Measurements from ENCODE around the gene TP53TG5.
A peak's percentile ranks its signal among the peaks of the same experiment; 100 is the strongest.

The TP53TG5 gene

DNA sequence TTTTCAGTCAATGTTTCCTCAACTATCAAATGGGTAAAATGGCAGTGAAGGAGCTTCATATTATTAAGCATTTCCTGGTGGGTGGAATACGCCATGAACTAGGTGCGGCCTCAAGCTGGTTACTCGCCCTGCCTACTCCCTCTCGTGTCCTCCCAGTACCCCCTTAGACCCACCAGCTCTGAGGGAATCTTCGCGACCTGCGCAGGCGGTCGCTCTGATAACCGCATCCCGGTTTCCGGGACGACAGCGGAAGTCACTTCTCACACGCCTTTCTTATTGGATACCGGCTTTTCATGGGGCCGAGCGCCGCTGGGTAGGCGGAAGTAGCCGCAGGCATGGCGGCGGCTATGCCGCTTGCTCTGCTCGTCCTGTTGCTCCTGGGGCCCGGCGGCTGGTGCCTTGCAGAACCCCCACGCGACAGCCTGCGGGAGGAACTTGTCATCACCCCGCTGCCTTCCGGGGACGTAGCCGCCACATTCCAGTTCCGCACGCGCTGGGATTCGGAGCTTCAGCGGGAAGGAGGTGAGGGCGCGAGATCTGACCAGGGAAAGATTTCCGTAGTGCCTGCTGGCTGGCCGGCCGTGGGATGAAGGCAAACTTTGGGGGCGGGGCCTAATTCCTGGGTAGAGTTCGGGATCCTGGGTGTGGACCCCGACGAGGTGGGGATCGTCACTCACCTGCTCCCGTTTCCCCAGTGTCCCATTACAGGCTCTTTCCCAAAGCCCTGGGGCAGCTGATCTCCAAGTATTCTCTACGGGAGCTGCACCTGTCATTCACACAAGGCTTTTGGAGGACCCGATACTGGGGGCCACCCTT is 37.9 kb upstream of the TP53TG5 start, which contains the start of gene PIGT (continued):
- TF ChIP-seq ZNF548 (tag by site-specific recombination; IDR thresholded peaks at IDR 0.05): no peak
- TF ChIP-seq ZNF146 (tag by site-specific recombination; IDR thresholded peaks at IDR 0.05): no peak
- TF ChIP-seq ZEB2 (tag by site-specific recombination; IDR thresholded peaks at IDR 0.05): peak; percentile 41; the same call in 1 of the 2 replicates
- peak; percentile 81 for TF ChIP-seq KLF16 (tag by site-specific recombination; IDR thresholded peaks at IDR 0.05)
- peak; percentile 99 for TF ChIP-seq HOXD13 (CRISPR knock-in tag; IDR thresholded peaks at IDR 0.05; ENCODE audit: borderline replicate concordance)
- peak; percentile 93 for TF ChIP-seq SP2 (tag by site-specific recombination; IDR thresholded peaks at IDR 0.05)
- 0 out of 2 replicates have a peak, but pooled peaks have one; percentile 31 for TF ChIP-seq GLIS1 (tag by site-specific recombination; IDR thresholded peaks at IDR 0.05)
- peak; percentile 66 for TF ChIP-seq ZXDB (tag by site-specific recombination; IDR thresholded peaks at IDR 0.05)
- TF ChIP-seq, protein P1, sequence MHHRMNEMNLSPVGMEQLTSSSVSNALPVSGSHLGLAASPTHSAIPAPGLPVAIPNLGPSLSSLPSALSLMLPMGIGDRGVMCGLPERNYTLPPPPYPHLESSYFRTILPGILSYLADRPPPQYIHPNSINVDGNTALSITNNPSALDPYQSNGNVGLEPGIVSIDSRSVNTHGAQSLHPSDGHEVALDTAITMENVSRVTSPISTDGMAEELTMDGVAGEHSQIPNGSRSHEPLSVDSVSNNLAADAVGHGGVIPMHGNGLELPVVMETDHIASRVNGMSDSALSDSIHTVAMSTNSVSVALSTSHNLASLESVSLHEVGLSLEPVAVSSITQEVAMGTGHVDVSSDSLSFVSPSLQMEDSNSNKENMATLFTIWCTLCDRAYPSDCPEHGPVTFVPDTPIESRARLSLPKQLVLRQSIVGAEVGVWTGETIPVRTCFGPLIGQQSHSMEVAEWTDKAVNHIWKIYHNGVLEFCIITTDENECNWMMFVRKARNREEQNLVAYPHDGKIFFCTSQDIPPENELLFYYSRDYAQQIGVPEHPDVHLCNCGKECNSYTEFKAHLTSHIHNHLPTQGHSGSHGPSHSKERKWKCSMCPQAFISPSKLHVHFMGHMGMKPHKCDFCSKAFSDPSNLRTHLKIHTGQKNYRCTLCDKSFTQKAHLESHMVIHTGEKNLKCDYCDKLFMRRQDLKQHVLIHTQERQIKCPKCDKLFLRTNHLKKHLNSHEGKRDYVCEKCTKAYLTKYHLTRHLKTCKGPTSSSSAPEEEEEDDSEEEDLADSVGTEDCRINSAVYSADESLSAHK (tag by site-specific recombination; IDR thresholded peaks at IDR 0.05): no peak
- TF ChIP-seq ZNF335 (tag by site-specific recombination; conservative IDR thresholded peaks at IDR 0.05): peak; percentile 92
- peak; percentile 96 for TF ChIP-seq YY2 (tag by site-specific recombination; IDR thresholded peaks at IDR 0.05)
- TF ChIP-seq, protein P2, sequence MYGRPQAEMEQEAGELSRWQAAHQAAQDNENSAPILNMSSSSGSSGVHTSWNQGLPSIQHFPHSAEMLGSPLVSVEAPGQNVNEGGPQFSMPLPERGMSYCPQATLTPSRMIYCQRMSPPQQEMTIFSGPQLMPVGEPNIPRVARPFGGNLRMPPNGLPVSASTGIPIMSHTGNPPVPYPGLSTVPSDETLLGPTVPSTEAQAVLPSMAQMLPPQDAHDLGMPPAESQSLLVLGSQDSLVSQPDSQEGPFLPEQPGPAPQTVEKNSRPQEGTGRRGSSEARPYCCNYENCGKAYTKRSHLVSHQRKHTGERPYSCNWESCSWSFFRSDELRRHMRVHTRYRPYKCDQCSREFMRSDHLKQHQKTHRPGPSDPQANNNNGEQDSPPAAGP (tag by site-specific recombination; IDR thresholded peaks at IDR 0.05): no peak
- TF ChIP-seq ZNF23 (tag by site-specific recombination; IDR thresholded peaks at IDR 0.05; ENCODE audit: borderline replicate concordance): no peak
- peak; percentile 28; the same call in 1 of the 2 replicates for TF ChIP-seq ZBTB21 (tag by site-specific recombination; IDR thresholded peaks at IDR 0.05)
- TF ChIP-seq ZNF561 (tag by site-specific recombination; IDR thresholded peaks at IDR 0.05; ENCODE audit: borderline replicate concordance): no peak; the same call in 1 of the 2 replicates
- no peak for TF ChIP-seq ZFP69B (tag by site-specific recombination; IDR thresholded peaks at IDR 0.05)
- TF ChIP-seq ZNF266 (tag by site-specific recombination; IDR thresholded peaks at IDR 0.05; ENCODE audit: low read depth): no peak
- TF ChIP-seq ZNF211 (tag by site-specific recombination; IDR thresholded peaks at IDR 0.05; ENCODE audit: low read depth): no peak
- TF ChIP-seq ZNF558 (tag by site-specific recombination; IDR thresholded peaks at IDR 0.05): no peak
- no peak for TF ChIP-seq ZBTB10 (tag by site-specific recombination; IDR thresholded peaks at IDR 0.05)
- peak; percentile 74 for TF ChIP-seq SP3 (tag by site-specific recombination; IDR thresholded peaks at IDR 0.05)
- TF ChIP-seq, protein P3, sequence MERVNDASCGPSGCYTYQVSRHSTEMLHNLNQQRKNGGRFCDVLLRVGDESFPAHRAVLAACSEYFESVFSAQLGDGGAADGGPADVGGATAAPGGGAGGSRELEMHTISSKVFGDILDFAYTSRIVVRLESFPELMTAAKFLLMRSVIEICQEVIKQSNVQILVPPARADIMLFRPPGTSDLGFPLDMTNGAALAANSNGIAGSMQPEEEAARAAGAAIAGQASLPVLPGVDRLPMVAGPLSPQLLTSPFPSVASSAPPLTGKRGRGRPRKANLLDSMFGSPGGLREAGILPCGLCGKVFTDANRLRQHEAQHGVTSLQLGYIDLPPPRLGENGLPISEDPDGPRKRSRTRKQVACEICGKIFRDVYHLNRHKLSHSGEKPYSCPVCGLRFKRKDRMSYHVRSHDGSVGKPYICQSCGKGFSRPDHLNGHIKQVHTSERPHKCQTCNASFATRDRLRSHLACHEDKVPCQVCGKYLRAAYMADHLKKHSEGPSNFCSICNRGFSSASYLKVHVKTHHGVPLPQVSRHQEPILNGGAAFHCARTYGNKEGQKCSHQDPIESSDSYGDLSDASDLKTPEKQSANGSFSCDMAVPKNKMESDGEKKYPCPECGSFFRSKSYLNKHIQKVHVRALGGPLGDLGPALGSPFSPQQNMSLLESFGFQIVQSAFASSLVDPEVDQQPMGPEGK (tag by site-specific recombination; IDR thresholded peaks at IDR 0.05): no peak
- no peak for TF ChIP-seq ZNF529 (tag by site-specific recombination; IDR thresholded peaks at IDR 0.05; ENCODE audit: insufficient replicate concordance)
- TF ChIP-seq GLI4 (tag by site-specific recombination; IDR thresholded peaks at IDR 0.05): no peak
- TF ChIP-seq INSM2 (tag by site-specific recombination; IDR thresholded peaks at IDR 0.05): no peak
- peak; percentile 85 for TF ChIP-seq ZBTB11 (tag by site-specific recombination; conservative IDR thresholded peaks at IDR 0.05; ENCODE audit: low read depth)

Measured in HEK293 (cell line).